ENCODE data around the gene GRHL3.

DNA sequence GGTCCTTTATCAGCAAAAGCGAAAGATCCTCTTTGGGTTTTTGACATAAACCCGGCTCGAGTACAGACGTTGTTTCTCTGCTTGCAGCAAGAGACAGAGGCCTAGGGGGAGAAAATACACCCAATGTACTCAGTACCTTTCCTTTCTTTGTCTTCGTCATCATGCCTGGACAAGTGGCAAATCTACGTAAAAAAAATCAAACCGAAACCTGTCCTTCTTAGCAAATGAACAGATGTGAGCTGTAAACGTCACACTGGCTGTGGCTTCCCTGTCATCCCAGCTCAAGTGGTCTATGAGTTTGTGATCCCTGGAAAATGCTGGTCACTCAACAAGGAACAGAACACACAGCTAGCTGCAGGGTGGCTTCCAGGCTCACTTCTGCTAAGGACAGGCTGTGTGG is 54.6 kb downstream of the GRHL3 start:
- TF ChIP-seq, protein P1, sequence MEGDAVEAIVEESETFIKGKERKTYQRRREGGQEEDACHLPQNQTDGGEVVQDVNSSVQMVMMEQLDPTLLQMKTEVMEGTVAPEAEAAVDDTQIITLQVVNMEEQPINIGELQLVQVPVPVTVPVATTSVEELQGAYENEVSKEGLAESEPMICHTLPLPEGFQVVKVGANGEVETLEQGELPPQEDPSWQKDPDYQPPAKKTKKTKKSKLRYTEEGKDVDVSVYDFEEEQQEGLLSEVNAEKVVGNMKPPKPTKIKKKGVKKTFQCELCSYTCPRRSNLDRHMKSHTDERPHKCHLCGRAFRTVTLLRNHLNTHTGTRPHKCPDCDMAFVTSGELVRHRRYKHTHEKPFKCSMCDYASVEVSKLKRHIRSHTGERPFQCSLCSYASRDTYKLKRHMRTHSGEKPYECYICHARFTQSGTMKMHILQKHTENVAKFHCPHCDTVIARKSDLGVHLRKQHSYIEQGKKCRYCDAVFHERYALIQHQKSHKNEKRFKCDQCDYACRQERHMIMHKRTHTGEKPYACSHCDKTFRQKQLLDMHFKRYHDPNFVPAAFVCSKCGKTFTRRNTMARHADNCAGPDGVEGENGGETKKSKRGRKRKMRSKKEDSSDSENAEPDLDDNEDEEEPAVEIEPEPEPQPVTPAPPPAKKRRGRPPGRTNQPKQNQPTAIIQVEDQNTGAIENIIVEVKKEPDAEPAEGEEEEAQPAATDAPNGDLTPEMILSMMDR (IDR thresholded peaks at IDR 0.05), result no peak
- TF ChIP-seq POLR2A (IDR thresholded peaks at IDR 0.05) (no peak), POLR2AphosphoS5 (IDR thresholded peaks at IDR 0.05) (no peak)
